ENCODE results near the gene CARS2. TPM values are rescaled to one million over a fixed set of nuclear protein-coding genes. Genes with fewer than 3 reads are reported as not detected.

CARS2 gene
- total and polyA plus RNA-seq, 8 donors = 49.3 to 247 (median 75.7) TPM

- Histone ChIP-seq H3K36me3 (no peaks in the 10 kb centered on the region), H3K27ac (peak within 1 kb of the TSS; percentile 95 to 100 (median 100)), H3K27me3 (no peaks in the 10 kb centered on the region), H3K4me1 (peaks cover 24 to 33% (median 30%) of the 10 kb centered on the region in 4 donors), H3K4me3 (peak within 1 kb of the TSS; percentile 62 to 95 (median 86)), H3K9me3 (no peaks in the 10 kb centered on the region)
- intact Hi-C loops (cut with DNase I; ENCODE audit: low total_unique reads) = no loop called here
- TF ChIP-seq POLR2AphosphoS5 (IDR thresholded peaks at IDR 0.05) = peak in 1 of 3 donors; percentile 61
- TF ChIP-seq CTCF (IDR thresholded peaks at IDR 0.05) = no peak
- TF ChIP-seq POLR2A (IDR thresholded peaks at IDR 0.05) = no peak
- DNase-seq = no peak
- 0% methylated on average over 3 to 45 of the region's 45 CpGs for WGBS, 5 donors
Measured at GRCh38 chr13:110713642-110713952, 7.7 kb upstream of the CARS2 start, which contains the start of gene ING1. Gene ING1, plus strand, starts transcription at chr13:110713700. Its CDS starts 450 bp downstream, at chr13:110714150.

GRCh38 chr13:110712849-110713641 is 7.1 kb upstream of the CARS2 start:
- intact Hi-C loops (cut with DNase I; ENCODE audit: low total_unique reads) = no loop called here
- Histone ChIP-seq H3K4me3 (peak overlapping the region; percentile 62 to 95 (median 86)), H3K9me3 (no peaks in the 10 kb centered on the region), H3K36me3 (no peaks in the 10 kb centered on the region), H3K27ac (peak overlapping the region; percentile 95 to 100 (median 100)), H3K27me3 (no peaks in the 10 kb centered on the region), H3K4me1 (peaks cover 20 to 28% (median 26%) of the 10 kb centered on the region in 4 donors)
- peak; percentile 99 to 100 for DNase-seq
- TF ChIP-seq CTCF (IDR thresholded peaks at IDR 0.05) (no peak), POLR2A (IDR thresholded peaks at IDR 0.05) (peak in 2 of 4 donors; percentile 97 to 98), POLR2AphosphoS5 (IDR thresholded peaks at IDR 0.05) (peak; percentile 86 to 100 (median 99))
- 0 to 1% (median 0%) methylated on average over 40 to 68 of the region's 68 CpGs for WGBS, 5 donors

GRCh38 chr13:110712081-110712848 is 6.3 kb upstream of the CARS2 start:
- Histone ChIP-seq H3K36me3 (no peaks in the 10 kb centered on the region), H3K4me1 (peaks cover 16 to 24% (median 20%) of the 10 kb centered on the region in 4 donors), H3K9me3 (no peaks in the 10 kb centered on the region), H3K27me3 (no peaks in the 10 kb centered on the region), H3K4me3 (peak overlapping the region; percentile 62 to 95 (median 86)), H3K27ac (peak overlapping the region; percentile 95 to 100 (median 100))
- intact Hi-C loops (cut with DNase I; ENCODE audit: low total_unique reads) = no loop called here
- whole genome bisulfite sequencing, 5 donors = 0% methylated on average over 22 to 57 of the region's 58 CpGs
- peak; percentile 89 to 97 for DNase-seq
- TF ChIP-seq CTCF (IDR thresholded peaks at IDR 0.05) = no peak
- TF ChIP-seq POLR2AphosphoS5 (IDR thresholded peaks at IDR 0.05) = peak; percentile 76 to 93 (median 92)
- TF ChIP-seq POLR2A (IDR thresholded peaks at IDR 0.05) = peak in 2 of 4 donors; percentile 42 to 85
- TF ChIP-seq EP300 (IDR thresholded peaks at IDR 0.05) = no peak

- H3K9me3 ChIP-seq = no peaks in the 10 kb centered on the region
- peaks cover 26 to 62% (median 51%) of the 10 kb centered on the region in 4 donors for H3K4me1 ChIP-seq
- TF ChIP-seq EP300 (IDR thresholded peaks at IDR 0.05) = no peak
- no peak for TF ChIP-seq POLR2A (IDR thresholded peaks at IDR 0.05)
- no peak for TF ChIP-seq CTCF (IDR thresholded peaks at IDR 0.05)
- TF ChIP-seq POLR2AphosphoS5 (IDR thresholded peaks at IDR 0.05) = no peak
- 50 to 61% (median 57%) methylated on average over 8 of the region's 8 CpGs for WGBS, 5 donors
- H3K27ac ChIP-seq = peak overlapping the region; percentile 77 to 90 (median 84)
- no peaks in the 10 kb centered on the region for H3K27me3 ChIP-seq
- DNase-seq = no peak
- intact Hi-C loops (cut with DNase I; ENCODE audit: low total_unique reads) = loop anchor here (10.0 kb wide), 1 partner anchor 62 kb away; no protein-coding TSS in a partner anchor
- peak overlapping the region; percentile 64 to 87 (median 78) for H3K4me3 ChIP-seq
- peaks cover 0 to 13% (median 11%) of the 10 kb centered on the region in 4 donors for H3K36me3 ChIP-seq
Measured at GRCh38 chr13:110706570-110707372, 855 bp upstream of the CARS2 start.

Data from stomach (tissue), 9 donors.